Epithelial cell of proximal tubule (primary cell): ENCODE data around the gene SLC16A13. TPM values are rescaled to one million over a fixed set of nuclear protein-coding genes. Genes with fewer than 3 reads are reported as not detected.

Source experiments
- DNase-seq: peaks from one replicate; pipeline ENCODE4 v3.0.0-alpha.2; 2011; ENCODE audit warnings: low read depth
- H3K4me3 ChIP-seq: 2 replicates; pipeline ENCODE4 v1.5.1; 2011; ENCODE audit warnings: low read depth, mild to moderate bottlenecking, low read length
- total RNA-seq: library from RNA; depleted of rRNA; stranded (reverse); fragments of >200 nt; gene quantifications from 2 replicates; pipeline ENCODE4 v1.2.3, GENCODE V29; 2015
- TF ChIP-seq, protein P1 (sequence below): conservative IDR thresholded peaks from 2 replicates; pipeline ENCODE4 v1.5.1; 2012; ENCODE audit warnings: low read depth, mild to moderate bottlenecking, low read length

The SLC16A13 gene
- total RNA-seq, 1 donor from 2014 or later, result 3.1 TPM

GRCh38 chr17:7017827-7018200 lies 18.0 kb upstream of the SLC16A13 start:
- TF ChIP-seq, protein P1, sequence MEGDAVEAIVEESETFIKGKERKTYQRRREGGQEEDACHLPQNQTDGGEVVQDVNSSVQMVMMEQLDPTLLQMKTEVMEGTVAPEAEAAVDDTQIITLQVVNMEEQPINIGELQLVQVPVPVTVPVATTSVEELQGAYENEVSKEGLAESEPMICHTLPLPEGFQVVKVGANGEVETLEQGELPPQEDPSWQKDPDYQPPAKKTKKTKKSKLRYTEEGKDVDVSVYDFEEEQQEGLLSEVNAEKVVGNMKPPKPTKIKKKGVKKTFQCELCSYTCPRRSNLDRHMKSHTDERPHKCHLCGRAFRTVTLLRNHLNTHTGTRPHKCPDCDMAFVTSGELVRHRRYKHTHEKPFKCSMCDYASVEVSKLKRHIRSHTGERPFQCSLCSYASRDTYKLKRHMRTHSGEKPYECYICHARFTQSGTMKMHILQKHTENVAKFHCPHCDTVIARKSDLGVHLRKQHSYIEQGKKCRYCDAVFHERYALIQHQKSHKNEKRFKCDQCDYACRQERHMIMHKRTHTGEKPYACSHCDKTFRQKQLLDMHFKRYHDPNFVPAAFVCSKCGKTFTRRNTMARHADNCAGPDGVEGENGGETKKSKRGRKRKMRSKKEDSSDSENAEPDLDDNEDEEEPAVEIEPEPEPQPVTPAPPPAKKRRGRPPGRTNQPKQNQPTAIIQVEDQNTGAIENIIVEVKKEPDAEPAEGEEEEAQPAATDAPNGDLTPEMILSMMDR, result no peak
- H3K4me3 ChIP-seq, result no peak overlapping the region
- DNase-seq, result no peak

- DNase-seq, result no peak
- TF ChIP-seq, protein P1, result no peak
- H3K4me3 ChIP-seq, result no peak overlapping the region
These were observed 17.4 kb upstream of the SLC16A13 start for GRCh38 chr17:7018331-7018964.

- DNase-seq, result no peak
- TF ChIP-seq, protein P1, result no peak
- H3K4me3 ChIP-seq, result peak overlapping the region; percentile 60
These were observed 16.4 kb upstream of the SLC16A13 start for GRCh38 chr17:7019367-7019766.

- DNase-seq, result no peak
- H3K4me3 ChIP-seq, result peak overlapping the region; percentile 60
- TF ChIP-seq, protein P1, result no peak
These were observed 15.8 kb upstream of the SLC16A13 start for GRCh38 chr17:7019839-7020519.

- no peak for DNase-seq
- TF ChIP-seq, protein P1, result no peak
These were observed 14.7 kb upstream of the SLC16A13 start for GRCh38 chr17:7020894-7021664.

GRCh38 chr17:7021993-7022778 lies 13.6 kb upstream of the SLC16A13 start:
- peak overlapping the region; percentile 34 for H3K4me3 ChIP-seq
- TF ChIP-seq, protein P1, result peak; percentile 79
- no peak for DNase-seq

More at GRCh38 chr17:7020894-7021664, 14.7 kb upstream of the SLC16A13 start:
- no peak overlapping the region for H3K4me3 ChIP-seq
